ENCODE data around the gene SERPINA3.

The SERPINA3 gene

GRCh38 chr14:94615254-94615653 lies 3.1 kb downstream of the SERPINA3 start:
- DNase-seq: no peak

GRCh38 chr14:94615823-94616570 lies 3.8 kb downstream of the SERPINA3 start:
- no peak for DNase-seq

GRCh38 chr14:94617366-94617941 lies 5.3 kb downstream of the SERPINA3 start:
- no peak for DNase-seq

GRCh38 chr14:94617988-94618822 lies 6.0 kb downstream of the SERPINA3 start:
- DNase-seq: no peak

GRCh38 chr14:94619297-94619696 lies 7.1 kb downstream of the SERPINA3 start:
- DNase-seq: no peak

- DNase-seq: no peak
These were observed 8.4 kb downstream of the SERPINA3 start for GRCh38 chr14:94620597-94620996.

GRCh38 chr14:94621358-94622134 lies 9.4 kb downstream of the SERPINA3 start:
- DNase-seq: no peak

GRCh38 chr14:94622653-94623421 lies 10.6 kb downstream of the SERPINA3 start:
- DNase-seq: no peak

GRCh38 chr14:94623422-94623809 lies 11.2 kb downstream of the SERPINA3 start:
- no peak for DNase-seq

- no peak for DNase-seq
These were observed 11.8 kb downstream of the SERPINA3 start for GRCh38 chr14:94623856-94624499.

- DNase-seq: no peak
These were observed 12.6 kb downstream of the SERPINA3 start for GRCh38 chr14:94624537-94625352.

GRCh38 chr14:94625353-94625635 lies 13.1 kb downstream of the SERPINA3 start:
- DNase-seq: no peak

- DNase-seq: no peak
These were observed 16.4 kb downstream of the SERPINA3 start for GRCh38 chr14:94628578-94628977.

GRCh38 chr14:94630396-94630795 lies 18.2 kb downstream of the SERPINA3 start:
- DNase-seq: no peak

GRCh38 chr14:94631050-94631449 lies 18.9 kb downstream of the SERPINA3 start:
- no peak for DNase-seq

GRCh38 chr14:94631536-94632304 lies 19.5 kb downstream of the SERPINA3 start:
- DNase-seq: no peak

GRCh38 chr14:94632305-94632590 lies 20.1 kb downstream of the SERPINA3 start:
- no peak for DNase-seq

GRCh38 chr14:94633121-94633520 lies 20.9 kb downstream of the SERPINA3 start:
- no peak for DNase-seq

GRCh38 chr14:94635154-94635553 lies 23.0 kb downstream of the SERPINA3 start:
- no peak for DNase-seq

- DNase-seq: no peak
These were observed 24.7 kb downstream of the SERPINA3 start for GRCh38 chr14:94636744-94637412.
